ENCODE data around the gene OLFML1.
"Not testable (repeated sequence)": the region's sequence is repeated elsewhere in the genome, so short reads cannot be mapped to it uniquely, and the experiment has no call there.

Gene OLFML1

DNA sequence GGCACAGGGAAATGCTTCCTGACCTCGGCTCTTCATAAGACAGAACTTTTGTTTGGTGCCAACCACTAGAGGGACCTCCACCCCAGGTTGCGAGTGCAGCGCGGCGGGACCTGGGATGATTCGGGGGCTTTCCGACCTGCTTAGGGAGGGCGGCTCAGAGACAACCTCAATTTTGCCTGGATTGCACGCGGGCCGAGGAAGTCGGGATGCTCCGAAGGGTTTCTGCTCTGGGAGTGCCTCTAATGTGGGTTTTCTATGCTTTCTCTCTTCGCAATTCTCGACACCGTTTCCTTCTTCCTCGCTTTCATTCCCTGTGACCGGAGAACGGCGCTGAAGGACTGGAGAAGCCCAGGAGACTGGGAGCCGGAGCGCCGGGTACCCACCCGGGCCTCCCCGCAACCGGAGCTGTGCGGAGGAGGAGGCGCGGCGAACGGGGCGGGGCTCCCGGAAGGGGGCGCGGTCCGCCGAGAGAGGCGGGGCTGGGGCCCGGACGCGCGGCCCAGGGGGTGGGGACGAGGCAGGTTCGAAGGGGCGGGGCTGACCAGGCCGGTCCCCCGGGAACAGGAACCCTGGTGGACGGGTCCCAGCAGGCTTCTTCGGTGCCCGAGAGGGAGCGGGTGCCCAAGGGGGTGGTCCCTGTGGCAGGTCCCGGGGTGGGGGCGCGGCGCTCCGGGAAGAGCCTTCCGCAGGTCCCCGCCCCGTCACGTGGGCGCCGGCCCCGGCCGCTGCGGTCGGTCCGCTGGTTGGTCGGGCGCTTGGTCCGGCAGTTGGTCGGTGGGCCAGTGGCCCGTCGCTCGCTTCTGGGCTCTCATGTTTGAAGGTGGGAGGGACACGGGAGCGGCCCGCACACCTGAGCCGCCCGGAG lies 28.2 kb downstream of the OLFML1 start, which contains the start of gene PPFIBP2:
Gene PPFIBP2 (plus strand): TSS at position 766 of the 865 bp plus-strand sequence. CDS start 35,477 bp downstream, outside the sequence.
- peak within 1 kb of the TSS; percentile 93 for H3K4me3 Mint-ChIP-seq
- peaks cover 2% of the 10 kb centered on the region for H3K36me3 Mint-ChIP-seq (ENCODE audit: low read depth)
- H3K27me3 Mint-ChIP-seq (ENCODE audit: low read depth), result peaks cover 32% of the 10 kb centered on the region
- H3K9me3 Mint-ChIP-seq, result no peaks in the 10 kb centered on the region
- H3K4me1 Mint-ChIP-seq (ENCODE audit: low read depth), result peaks cover 18% of the 10 kb centered on the region
- H3K27ac Mint-ChIP-seq, result peak within 1 kb of the TSS; percentile 85

DNA sequence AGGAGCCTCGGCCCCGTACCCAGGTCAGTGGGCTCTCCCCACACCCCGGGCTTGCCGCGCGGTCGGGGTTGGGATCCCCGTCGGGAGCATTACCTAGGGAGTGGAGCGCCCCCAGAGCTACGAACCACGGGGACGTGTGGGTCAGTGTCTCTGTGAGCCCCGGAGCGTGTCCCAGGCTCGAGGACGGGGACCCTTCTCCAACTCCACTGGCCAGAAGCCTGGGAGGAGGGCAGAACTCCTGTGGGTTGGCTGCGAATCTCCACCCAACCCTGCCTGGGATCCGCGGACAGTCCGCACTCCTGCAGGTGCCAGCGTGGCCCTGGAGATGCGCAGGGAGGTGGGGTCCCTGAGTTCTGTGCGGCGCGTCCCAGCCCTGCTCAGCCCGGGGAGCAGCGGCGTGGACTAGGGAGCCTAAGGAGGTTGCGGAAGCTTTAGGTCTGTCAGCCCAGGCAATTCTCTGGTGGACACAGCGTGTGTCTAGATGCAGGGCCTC lies 28.8 kb downstream of the OLFML1 start:
- Mint-ChIP-seq H3K36me3 (ENCODE audit: low read depth) (peaks cover 2% of the 10 kb centered on the region), H3K27me3 (ENCODE audit: low read depth) (peaks cover 32% of the 10 kb centered on the region), H3K4me1 (ENCODE audit: low read depth) (peaks cover 18% of the 10 kb centered on the region), H3K9me3 (no peaks in the 10 kb centered on the region), H3K4me3 (peak overlapping the region; percentile 76), H3K27ac (no peak overlapping the region)

DNA sequence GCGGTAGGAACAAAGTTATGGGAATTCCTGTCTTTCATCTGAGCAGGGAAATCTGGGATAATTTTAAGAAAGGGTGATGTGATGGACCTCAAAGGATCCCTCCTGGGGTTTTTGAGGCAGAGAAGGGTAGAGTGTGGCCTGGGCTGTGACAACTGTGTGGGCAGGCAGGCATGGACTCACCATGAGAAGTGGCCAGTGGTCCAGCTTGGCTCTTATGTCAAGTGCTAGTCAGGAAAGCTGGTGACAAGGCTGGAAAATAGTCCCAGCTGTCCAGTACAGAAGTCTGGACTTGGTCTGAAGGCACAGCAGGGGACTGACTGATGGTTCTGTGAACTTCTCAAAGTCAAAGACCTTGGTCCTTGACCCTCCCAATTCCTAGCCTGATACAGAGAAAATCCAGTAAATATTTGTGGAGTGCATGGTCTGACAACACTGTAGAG lies 30.2 kb downstream of the OLFML1 start:
- H3K27ac Mint-ChIP-seq, result no peak overlapping the region
- H3K36me3 Mint-ChIP-seq (ENCODE audit: low read depth), result peaks cover 2% of the 10 kb centered on the region
- no peaks in the 10 kb centered on the region for H3K9me3 Mint-ChIP-seq
- H3K4me1 Mint-ChIP-seq (ENCODE audit: low read depth), result peaks cover 21% of the 10 kb centered on the region
- peak overlapping the region; percentile 23 for H3K4me3 Mint-ChIP-seq
- H3K27me3 Mint-ChIP-seq (ENCODE audit: low read depth), result peaks cover 32% of the 10 kb centered on the region

DNA sequence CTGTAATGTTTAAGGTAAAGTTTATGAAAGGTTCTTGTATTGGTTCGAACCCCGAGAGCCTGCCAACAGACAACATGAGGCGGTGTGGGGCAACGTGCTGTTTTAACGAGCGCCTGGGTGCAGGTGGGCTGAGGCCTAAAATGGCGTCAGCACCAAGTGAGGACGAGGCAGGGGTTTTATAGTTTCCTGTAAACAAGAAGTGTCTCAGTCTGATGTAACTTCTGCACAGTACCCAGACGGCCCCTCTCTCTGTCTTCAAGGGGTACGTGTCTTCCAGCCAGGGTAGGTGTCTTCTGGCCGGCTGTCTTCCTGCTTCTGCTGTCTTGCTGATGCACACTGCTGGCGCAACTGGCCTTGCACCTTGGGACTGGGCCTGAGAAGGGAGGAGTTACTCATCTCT lies 31.2 kb downstream of the OLFML1 start:
- Mint-ChIP-seq H3K27ac (no peak overlapping the region), H3K9me3 (no peaks in the 10 kb centered on the region), H3K4me1 (ENCODE audit: low read depth) (peaks cover 21% of the 10 kb centered on the region), H3K4me3 (no peak overlapping the region), H3K27me3 (ENCODE audit: low read depth) (peaks cover 32% of the 10 kb centered on the region), H3K36me3 (ENCODE audit: low read depth) (peaks cover 2% of the 10 kb centered on the region)

DNA sequence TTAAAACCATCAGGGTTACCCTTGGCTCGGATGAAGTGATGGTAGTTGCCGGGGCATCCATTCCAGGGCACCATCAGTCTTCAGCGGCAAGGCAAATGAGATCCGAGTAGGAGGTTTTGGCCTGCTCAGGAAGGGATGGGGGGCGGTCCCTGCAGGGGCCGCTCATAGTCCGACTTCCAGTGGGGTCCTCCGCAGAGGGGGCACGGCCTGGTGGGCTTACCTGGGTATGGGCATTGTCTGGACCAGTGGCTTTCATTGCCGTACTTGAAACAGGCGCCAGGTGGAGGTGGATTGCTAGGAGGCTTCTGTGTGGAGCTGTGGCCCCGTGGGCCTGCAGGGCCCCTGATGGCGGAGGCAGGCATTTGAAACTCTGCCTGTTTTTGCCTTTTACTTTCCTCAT lies 32.4 kb downstream of the OLFML1 start:
- not testable (repeated sequence) for H3K9me3 Mint-ChIP-seq; H3K4me3 Mint-ChIP-seq; H3K36me3 Mint-ChIP-seq (ENCODE audit: low read depth); H3K27ac Mint-ChIP-seq
- Mint-ChIP-seq H3K27me3 (ENCODE audit: low read depth) (peaks cover 32% of the 10 kb centered on the region), H3K4me1 (ENCODE audit: low read depth) (peaks cover 13% of the 10 kb centered on the region)

DNA sequence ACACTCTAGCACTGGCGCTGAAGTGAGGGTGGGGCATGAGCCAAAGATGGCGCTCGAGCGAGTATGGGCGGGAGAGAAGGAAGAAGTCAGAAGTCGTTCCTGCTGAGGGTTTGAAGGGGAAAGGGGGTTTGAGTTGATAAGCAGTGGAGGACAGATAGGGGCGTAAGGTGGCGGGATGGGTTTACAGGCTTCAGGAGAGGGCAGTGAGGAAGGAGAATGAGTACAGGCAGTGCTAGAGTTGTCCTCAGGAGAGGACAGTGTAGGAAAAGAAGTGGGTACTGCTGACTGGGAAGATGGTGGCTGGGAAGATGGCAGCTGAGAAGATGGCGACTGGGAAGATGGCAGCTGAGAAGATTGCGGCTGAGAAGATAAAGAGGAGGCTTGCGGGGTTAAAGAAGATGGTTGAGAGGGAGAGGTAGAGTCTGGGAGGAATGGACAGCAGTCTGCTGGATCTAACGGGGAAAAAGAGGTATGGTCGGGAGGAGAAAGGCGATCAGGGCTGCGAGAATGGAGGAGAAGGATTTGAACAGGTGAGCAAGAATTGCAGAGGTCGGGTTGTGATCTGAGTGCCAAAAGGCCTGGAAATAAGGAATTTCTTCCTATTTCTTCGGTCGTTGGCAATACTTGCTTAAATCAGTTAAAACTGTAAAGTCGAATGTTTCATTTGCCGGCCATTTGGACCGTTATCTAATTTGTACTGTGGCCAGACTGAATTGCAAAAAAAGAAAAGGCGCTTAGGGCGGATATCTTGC lies 33.7 kb downstream of the OLFML1 start:
- Mint-ChIP-seq H3K4me1 (ENCODE audit: low read depth) (peaks cover 9% of the 10 kb centered on the region), H3K9me3 (no peaks in the 10 kb centered on the region), H3K36me3 (ENCODE audit: low read depth) (peaks cover 2% of the 10 kb centered on the region), H3K4me3 (no peak overlapping the region), H3K27me3 (ENCODE audit: low read depth) (peaks cover 36% of the 10 kb centered on the region), H3K27ac (no peak overlapping the region)

DNA sequence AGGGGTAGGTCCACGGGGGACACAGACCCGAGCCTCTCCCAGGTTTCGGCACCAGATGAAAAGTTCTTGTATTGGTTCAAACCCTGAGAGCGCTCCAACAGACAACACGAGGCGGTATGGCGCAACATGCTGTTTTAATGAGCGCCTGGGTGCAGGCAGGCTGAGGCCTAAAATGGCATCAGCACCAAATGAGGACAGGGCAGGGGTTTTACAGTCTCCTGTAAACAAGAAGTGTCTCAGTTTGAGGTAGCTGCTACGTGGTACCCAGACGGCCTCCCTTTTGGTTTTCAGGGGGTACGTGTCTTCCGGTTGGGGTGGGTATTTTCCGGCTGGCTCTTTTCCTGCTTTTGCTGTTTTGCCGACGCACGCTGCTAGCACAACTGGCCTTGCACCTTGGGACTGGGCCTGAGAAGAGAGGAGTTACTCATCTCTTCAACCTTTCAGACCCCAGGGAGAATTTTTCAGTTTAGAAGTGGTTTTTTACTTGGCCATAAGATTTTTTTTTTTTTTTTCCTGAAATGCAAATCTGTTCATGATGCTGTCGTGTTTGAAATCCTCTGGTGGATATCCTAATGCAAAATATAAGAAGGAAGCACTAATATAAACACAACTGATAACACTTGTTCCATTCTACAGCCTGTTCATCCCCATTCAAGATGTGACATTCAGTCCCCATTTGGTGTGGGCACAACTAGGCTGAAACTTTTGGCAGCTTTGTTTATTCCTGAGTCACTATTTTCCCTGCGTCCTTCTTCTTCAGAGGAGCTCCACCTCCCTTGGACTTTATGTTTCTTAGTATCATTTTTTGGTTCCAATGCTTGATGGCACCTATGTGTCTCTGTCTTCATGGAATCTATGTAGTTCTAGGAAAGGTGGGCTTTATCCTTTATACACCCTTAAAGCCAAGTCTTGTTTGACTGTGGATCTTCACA lies 35.0 kb downstream of the OLFML1 start:
- Mint-ChIP-seq H3K4me3 (no peak overlapping the region), H3K9me3 (no peaks in the 10 kb centered on the region), H3K36me3 (ENCODE audit: low read depth) (no peaks in the 10 kb centered on the region), H3K27ac (peak overlapping the region; percentile 18), H3K4me1 (ENCODE audit: low read depth) (peaks cover 11% of the 10 kb centered on the region), H3K27me3 (ENCODE audit: low read depth) (peaks cover 30% of the 10 kb centered on the region)

DNA sequence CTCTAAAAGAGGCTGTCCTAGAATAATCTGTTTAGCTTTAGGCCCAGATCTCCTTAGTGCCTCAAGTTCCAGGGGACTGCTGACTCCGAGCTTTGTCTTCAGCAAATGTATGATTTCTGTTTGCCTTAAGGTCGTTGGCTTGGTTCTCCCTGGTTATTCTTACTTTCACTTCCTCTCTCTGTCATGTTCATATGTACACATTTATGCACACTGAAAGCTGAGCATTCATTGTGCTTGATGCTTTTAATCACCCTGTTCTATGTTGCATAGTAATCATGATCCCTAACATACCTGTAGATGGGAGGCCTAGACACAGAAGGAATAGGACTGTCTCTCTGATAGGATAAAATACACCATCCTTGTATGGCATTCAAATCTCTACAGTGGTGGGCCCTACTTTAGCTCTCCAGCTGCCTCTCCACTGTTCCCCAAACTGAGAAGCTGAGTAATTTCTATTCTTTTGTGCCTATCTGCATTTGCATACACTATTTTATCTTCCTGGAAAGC lies 35.7 kb downstream of the OLFML1 start:
- peaks cover 27% of the 10 kb centered on the region for H3K27me3 Mint-ChIP-seq (ENCODE audit: low read depth)
- no peaks in the 10 kb centered on the region for H3K9me3 Mint-ChIP-seq
- no peak overlapping the region for H3K27ac Mint-ChIP-seq
- no peaks in the 10 kb centered on the region for H3K36me3 Mint-ChIP-seq (ENCODE audit: low read depth)
- no peak overlapping the region for H3K4me3 Mint-ChIP-seq
- peaks cover 15% of the 10 kb centered on the region for H3K4me1 Mint-ChIP-seq (ENCODE audit: low read depth)

DNA sequence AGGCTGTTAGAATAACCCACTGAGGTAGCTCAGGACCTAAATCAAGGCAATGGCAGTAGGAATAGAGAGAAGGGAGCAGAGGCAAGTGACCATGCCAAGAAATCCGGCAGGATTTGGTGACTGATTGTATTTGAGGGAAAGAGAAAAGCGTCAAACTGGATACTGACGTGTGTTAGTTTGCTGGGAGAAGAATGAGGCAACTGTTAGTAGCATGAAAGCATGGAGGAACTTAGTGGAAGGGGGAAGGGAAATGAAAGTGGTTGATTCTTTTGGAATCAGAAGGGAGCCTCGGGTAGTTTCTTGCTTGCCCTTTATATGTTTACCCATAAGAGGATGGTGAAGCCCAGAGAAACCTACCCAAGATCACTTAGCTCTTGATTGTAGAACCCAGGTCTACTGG lies 36.8 kb downstream of the OLFML1 start:
- Mint-ChIP-seq H3K36me3 (ENCODE audit: low read depth) (no peaks in the 10 kb centered on the region), H3K4me3 (no peak overlapping the region), H3K27ac (no peak overlapping the region), H3K27me3 (ENCODE audit: low read depth) (peaks cover 20% of the 10 kb centered on the region), H3K4me1 (ENCODE audit: low read depth) (peaks cover 20% of the 10 kb centered on the region), H3K9me3 (no peaks in the 10 kb centered on the region)

DNA sequence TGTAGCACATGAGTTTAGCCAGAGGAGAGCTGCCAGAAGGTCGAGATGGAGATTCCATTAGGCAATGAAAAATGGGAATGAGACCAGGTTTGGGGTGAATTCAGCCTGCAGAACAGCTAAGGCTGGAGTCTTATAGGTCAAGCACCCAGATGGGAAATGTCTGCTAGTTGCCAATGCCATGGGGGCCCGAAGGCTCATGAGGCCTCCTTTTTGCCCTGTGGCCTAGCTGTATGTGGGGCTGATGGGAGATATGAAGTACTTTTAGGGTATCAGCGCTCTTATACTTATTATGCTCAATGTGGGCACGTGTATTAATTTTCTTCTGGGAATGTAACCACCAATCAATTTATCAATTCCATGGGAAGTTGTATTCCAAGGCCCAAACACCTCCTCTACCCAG lies 37.2 kb downstream of the OLFML1 start:
- H3K36me3 Mint-ChIP-seq (ENCODE audit: low read depth), result no peaks in the 10 kb centered on the region
- peaks cover 24% of the 10 kb centered on the region for H3K4me1 Mint-ChIP-seq (ENCODE audit: low read depth)
- no peaks in the 10 kb centered on the region for H3K9me3 Mint-ChIP-seq
- H3K4me3 Mint-ChIP-seq, result no peak overlapping the region
- no peak overlapping the region for H3K27ac Mint-ChIP-seq
- peaks cover 15% of the 10 kb centered on the region for H3K27me3 Mint-ChIP-seq (ENCODE audit: low read depth)

DNA sequence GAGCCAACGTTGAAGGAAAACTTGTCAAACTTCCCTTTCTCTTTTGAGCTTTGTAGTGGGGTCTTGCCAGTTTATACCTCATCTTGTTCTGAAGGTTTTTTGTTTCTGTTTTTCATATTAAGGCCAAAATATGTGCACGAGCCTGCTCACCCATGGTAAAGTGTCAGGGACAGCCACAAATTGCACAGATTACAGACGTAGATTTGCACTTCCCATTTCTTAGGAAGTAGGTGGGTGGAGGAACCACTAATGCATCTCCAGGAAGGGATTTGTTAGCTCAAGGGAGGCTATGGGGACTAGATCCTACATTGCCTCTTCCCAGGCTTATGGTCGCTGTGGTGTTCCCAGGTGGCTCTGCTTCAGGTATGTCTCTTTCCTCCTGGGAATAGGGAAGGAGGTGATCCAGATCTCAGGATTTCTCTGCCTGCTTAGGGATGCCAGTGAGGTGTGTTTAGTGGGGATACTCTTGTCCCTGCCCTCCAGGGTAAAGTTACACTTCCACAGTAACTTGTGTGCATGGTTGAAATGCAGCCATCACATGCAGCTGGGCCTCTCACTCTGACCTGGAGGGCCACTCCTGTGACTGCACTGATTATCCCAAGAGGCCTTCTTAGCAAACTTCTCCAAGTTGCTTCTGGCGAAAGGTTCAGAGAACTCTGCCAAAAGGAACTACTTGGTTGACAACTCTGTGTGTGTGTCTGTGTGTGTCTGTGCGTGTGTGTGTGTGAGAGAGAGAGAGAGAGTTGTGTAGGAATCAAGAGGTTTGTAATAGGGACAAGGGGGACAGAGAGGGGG lies 38.3 kb downstream of the OLFML1 start:
- Mint-ChIP-seq H3K4me1 (ENCODE audit: low read depth) (peaks cover 33% of the 10 kb centered on the region), H3K27ac (no peak overlapping the region), H3K9me3 (no peaks in the 10 kb centered on the region), H3K27me3 (ENCODE audit: low read depth) (peaks cover 14% of the 10 kb centered on the region), H3K36me3 (ENCODE audit: low read depth) (no peaks in the 10 kb centered on the region), H3K4me3 (no peak overlapping the region)

DNA sequence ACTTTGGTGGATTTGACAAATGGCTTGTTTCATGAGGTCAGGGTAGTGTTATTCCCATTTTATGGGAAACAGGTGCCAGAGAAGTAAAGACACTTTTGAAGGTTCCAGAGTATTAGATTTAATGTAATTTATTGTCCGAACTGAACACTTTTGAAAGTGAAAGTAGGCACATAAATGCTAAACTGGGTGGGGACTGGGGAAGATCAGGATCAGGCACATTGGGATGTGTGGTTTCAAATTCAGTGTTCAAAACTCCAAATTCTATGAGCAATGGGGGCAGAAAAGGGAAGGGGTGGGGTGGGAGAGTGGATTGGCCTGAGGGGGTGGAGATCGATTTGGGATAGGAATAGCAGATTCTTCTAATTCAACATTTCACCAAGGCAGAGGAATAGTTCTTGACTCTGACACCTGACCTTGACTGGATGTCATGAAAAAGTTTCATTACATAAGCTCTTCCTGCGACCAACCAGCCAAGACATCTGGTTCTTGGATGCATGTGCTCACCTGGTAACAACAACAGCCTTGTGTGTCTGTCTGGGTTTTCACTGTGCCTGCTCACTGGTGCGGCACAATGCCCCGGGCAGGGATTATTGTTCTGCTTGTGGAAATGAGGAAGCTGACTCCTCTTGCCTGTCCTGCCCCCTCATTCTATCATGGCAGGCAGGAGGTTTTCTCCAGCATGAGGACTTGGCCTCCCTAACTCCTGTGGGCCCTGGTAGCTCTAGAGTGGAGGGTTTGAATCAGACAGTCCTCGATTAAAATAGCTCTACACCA lies 39.3 kb downstream of the OLFML1 start:
- Mint-ChIP-seq H3K9me3 (no peaks in the 10 kb centered on the region), H3K4me1 (ENCODE audit: low read depth) (peaks cover 33% of the 10 kb centered on the region), H3K27me3 (ENCODE audit: low read depth) (peaks cover 14% of the 10 kb centered on the region), H3K36me3 (ENCODE audit: low read depth) (no peaks in the 10 kb centered on the region), H3K27ac (no peak overlapping the region), H3K4me3 (no peak overlapping the region)

DNA sequence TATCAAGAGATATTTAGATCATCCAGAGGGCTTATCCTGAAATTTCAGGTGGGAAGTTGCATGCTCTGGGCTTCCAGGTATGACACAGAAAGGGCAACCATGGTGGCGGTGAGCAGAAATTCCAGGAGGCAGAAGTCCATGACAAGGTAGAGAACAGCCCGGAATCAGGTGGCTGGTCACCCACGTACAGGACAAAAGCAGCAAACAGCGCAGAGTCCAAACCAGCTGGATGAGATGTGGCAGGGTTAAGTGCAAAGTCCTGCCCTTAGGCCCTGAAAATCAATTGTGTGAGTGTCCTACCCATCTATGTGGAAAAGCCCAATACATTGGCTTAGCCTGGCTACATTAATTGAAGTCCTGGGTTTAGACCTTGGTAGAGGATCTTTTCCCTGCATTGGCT lies 40.1 kb downstream of the OLFML1 start:
- H3K27ac Mint-ChIP-seq, result no peak overlapping the region
- H3K4me3 Mint-ChIP-seq, result no peak overlapping the region
- no peaks in the 10 kb centered on the region for H3K36me3 Mint-ChIP-seq (ENCODE audit: low read depth)
- no peaks in the 10 kb centered on the region for H3K9me3 Mint-ChIP-seq
- H3K4me1 Mint-ChIP-seq (ENCODE audit: low read depth), result peaks cover 31% of the 10 kb centered on the region
- peaks cover 14% of the 10 kb centered on the region for H3K27me3 Mint-ChIP-seq (ENCODE audit: low read depth)

All from T-helper 1 cell treated with Interleukin-12 subunit alpha and Interleukin-12 subunit beta and Interleukin-4 antibody, amounts not matched to agents 30 μg/mL and 1 μg/mL, for 36 hours (primary cell).